NCI-H128 (cell line): Measurements from ENCODE around the gene RUVBL2.

Source experiments
- DNase-seq: peaks from one replicate; lab custom pipeline; 2025; ENCODE audit not compliant: unreplicated experiment; lab: John Stamatoyannopoulos, UW

Gene RUVBL2

GRCh38 chr19:48987323-48987722 is 6.4 kb upstream of the RUVBL2 start:
- DNase-seq = no peak

DNA sequence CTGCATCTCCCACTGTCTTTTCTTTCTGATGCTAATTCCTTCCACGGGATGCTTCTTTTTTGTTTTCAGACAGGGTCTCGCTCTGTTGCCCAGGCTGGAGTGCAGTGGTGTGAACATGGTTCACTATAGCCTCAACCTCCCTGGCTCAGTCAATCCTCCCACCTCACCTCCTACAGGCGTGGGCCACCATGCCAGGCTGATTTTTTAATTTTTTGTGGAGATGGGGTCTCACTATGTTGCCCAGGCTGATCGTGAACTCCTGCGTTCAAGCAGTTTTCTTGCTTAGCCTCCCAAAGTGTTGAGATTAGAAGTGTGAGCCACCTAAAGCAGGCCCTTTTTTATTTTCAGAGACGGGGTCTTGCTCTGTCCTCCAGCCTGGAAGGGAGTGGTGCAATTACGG is 5.4 kb upstream of the RUVBL2 start:
- DNase-seq = no peak

GRCh38 chr19:48988860-48989259 is 4.8 kb upstream of the RUVBL2 start:
- no peak for DNase-seq

- DNase-seq = no peak
Observed at GRCh38 chr19:48989701-48990291, 3.9 kb upstream of the RUVBL2 start.

DNA sequence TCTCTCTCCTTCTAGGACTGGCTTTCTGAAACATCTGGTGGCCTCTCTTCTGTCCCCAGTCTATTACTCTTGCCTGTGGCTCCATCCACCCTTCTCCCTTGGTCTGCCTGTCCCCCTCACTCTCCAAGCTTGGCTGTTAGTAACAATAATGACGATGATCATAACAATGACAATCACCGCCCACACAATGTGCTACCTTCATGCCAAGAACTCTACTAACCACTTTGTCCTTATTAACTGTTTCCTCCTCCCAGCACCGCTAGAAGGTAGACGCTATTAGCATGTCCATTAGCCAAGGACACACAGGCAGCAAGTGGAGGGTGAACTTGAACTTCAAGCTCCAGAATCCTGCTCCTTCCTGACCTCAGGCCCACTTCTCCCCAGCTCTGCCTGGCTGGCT is 3.3 kb upstream of the RUVBL2 start:
- no peak for DNase-seq

- no peak for DNase-seq
Observed at GRCh38 chr19:48991011-48991609, 2.6 kb upstream of the RUVBL2 start.

GRCh38 chr19:48991873-48992580 is 1.7 kb upstream of the RUVBL2 start:
- DNase-seq = no peak

GRCh38 chr19:48992581-48993174 is 1.0 kb upstream of the RUVBL2 start:
- no peak for DNase-seq

DNA sequence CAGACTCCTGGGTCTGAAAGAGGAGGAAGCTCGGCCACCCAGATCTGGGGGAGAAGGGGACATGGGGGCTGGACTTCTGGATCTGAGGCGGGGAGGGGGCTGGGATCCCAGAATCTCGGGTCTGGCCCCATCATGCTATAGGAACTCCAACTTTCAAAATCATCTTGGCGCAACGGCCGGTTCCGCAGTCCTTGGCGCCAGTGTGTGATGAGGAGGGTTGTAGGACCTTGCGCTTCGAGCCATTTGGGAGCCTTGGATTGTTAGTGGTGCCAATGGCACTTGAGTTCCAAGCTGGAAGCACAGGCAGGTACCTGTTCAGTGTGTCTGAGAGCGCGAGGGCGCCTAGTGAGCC is 324 bp downstream of the RUVBL2 start:
- no peak for DNase-seq

- DNase-seq = no peak
Observed at GRCh38 chr19:48997972-48998371, 4.3 kb downstream of the RUVBL2 start.

DNA sequence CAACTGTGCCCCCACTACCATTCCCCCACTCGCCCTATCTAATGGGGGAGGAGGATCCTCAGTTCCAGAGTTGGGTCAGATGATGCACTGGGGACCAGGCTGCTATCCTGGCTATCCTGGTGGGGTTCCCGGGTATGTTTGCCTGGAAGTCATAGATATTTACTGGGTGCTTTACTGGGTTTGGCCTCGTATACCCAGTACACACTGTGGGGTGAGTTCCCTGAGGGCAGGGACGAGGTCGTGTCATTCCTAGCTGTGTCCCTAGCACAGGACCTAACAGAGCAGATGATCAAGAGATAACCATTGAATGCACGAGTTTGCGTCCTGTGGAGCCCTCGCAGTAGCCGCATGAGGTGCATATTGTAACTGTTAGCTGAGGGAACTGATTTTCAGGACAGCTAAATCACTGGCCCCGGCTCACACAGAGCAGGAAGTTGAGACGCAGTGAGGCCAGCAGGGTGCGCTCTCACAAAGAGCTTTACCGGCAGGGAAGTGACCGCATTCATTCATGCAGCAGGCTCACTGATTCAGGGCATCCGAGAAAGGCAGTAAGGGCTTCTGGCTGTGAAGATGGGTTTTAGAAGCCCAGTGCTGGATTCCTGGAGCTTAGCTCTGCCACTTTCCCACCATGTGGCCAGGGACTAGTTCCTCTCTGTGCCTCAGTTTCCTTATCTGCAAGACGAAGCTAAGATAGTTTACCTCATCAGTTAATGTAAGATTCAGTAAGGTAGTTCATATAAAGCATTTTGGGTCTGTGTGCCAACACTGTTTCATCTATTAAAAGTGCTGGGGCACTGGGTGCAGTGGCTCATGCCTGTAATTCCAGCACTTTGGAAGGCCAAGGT is 6.0 kb downstream of the RUVBL2 start:
- DNase-seq = no peak

DNA sequence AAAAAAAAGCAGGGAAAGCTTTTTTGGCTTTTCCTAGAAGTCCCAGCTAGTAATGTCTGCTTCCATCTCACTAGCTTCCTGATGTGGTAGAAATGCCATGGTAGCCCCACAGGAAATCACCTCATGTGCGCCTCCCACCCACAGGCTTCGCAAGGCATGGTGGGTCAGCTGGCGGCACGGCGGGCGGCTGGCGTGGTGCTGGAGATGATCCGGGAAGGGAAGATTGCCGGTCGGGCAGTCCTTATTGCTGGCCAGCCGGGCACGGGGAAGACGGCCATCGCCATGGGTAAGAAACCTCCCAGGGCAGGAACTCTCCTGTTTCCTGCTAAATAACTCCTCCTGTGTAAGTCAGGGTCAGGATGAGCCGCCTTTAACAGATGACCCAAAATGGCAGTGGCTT is 10.4 kb downstream of the RUVBL2 start:
- DNase-seq = no peak

- no peak for DNase-seq
Observed at GRCh38 chr19:49004964-49005614, 11.4 kb downstream of the RUVBL2 start.

- DNase-seq = no peak
Observed at GRCh38 chr19:49006905-49007304, 13.2 kb downstream of the RUVBL2 start.

DNA sequence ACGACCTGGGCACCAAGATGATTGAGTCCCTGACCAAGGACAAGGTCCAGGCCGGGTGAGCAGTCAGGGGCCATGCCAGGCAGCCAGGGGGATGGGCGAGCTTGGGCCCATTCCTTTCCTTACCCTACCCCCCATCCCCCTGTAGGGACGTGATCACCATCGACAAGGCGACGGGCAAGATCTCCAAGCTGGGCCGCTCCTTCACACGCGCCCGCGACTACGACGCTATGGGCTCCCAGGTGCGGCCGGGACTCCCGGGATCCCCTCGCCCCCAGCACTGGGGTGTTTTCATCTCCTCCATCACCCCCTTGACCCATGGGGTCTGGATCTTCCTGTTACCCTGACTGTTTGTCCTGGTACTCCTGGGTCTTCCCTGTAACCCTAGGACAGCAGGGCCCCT is 16.1 kb downstream of the RUVBL2 start:
- no peak for DNase-seq

- DNase-seq = no peak
Observed at GRCh38 chr19:49010453-49010852, 16.8 kb downstream of the RUVBL2 start.

DNA sequence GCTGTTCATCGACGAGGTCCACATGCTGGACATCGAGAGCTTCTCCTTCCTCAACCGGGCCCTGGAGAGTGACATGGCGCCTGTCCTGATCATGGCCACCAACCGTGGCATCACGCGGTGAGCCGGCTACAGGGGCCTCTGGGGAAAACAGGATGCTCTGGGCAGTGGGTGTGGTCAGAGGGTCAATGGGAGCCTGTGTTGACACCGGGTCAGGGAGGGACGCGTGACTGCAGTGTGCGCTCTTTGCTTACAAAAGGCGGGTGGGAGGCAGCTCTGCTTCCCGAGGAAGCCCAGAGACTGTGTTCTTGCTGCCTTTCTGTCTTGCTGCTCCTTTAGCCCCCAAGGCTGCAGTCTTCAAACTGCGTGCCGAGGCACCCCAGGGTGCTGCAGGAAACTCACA is 17.5 kb downstream of the RUVBL2 start:
- no peak for DNase-seq

DNA sequence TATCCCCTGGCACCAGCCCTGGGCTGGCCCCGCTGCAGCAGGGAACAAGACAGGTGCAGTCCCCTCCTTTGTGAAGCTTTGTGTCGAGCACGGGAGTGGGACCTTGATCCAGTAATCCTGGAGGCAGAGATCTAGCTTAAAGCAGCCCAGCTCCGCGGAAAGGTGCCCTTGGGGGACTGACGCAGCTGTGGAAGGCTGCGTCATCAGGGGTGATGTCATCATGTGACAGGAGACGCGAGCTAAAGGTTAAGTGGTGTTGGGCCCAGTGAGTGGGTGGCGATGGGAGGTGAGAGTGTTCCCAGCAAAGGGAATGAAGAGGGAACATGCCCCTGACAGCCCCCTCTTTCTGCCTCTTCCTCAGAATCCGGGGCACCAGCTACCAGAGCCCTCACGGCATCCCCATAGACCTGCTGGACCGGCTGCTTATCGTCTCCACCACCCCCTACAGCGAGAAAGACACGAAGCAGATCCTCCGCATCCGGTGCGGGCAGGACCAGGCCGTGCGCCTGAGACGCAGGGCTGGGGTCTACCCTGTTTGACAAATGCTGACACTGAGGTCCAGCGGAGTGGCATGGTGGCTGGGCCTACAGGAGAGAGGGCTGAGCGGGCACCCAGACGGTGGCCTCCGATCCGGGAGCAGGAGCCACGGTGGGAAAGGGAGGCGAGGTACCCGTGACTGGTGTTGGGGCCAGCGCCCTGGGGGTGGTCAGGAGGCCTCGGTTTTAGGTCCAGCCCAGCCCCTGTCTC is 20.6 kb downstream of the RUVBL2 start:
- DNase-seq = no peak

- DNase-seq = no peak
Observed at GRCh38 chr19:49014870-49015255, 21.2 kb downstream of the RUVBL2 start.
